HG03457 (cell line): ENCODE data around the gene R3HDM4.
"Not testable (repeated sequence)": the region's sequence is repeated elsewhere in the genome, so short reads cannot be mapped to it uniquely, and the experiment has no call there.

Source experiments
- ATAC-seq: cut with Tn5 transposase; IDR thresholded peaks from one replicate; pipeline ENCODE4 v1.9.1; 2021; ENCODE audit warnings: moderate number of reproducible peaks; ENCODE audit not compliant: unreplicated experiment

Gene R3HDM4

DNA sequence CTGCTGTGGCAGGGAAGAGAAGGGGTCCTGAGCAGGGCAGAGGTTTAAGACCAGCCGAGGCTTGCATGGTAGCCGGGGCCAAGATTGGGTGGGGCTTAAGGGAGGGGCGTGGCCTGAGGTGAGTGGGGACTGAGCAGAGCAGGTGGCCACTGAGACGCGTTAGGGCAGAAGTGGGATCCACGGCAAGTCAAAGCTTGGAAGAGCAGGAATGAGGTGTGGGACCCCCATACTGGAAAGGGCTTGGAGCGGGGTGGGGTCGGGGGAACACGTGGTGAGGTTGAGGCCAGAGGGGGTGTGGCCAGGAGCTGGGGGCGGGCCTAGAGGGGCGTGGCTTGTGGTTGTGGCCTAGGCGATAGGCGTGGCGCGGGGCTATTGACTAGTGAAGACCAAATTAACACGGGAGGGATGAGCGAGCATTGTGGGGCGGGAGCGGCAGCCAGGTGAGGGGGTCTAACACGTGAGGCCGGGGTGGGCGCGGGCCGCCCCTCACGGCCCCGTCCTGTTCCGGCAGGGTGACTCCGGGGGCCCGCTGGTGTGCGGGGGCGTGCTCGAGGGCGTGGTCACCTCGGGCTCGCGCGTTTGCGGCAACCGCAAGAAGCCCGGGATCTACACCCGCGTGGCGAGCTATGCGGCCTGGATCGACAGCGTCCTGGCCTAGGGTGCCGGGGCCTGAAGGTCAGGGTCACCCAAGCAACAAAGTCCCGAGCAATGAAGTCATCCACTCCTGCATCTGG, 50.3 kb downstream of the R3HDM4 start:
- ATAC-seq = no peak

GRCh38 chr19:861756-862580, 51.1 kb downstream of the R3HDM4 start:
- ATAC-seq = no peak

DNA sequence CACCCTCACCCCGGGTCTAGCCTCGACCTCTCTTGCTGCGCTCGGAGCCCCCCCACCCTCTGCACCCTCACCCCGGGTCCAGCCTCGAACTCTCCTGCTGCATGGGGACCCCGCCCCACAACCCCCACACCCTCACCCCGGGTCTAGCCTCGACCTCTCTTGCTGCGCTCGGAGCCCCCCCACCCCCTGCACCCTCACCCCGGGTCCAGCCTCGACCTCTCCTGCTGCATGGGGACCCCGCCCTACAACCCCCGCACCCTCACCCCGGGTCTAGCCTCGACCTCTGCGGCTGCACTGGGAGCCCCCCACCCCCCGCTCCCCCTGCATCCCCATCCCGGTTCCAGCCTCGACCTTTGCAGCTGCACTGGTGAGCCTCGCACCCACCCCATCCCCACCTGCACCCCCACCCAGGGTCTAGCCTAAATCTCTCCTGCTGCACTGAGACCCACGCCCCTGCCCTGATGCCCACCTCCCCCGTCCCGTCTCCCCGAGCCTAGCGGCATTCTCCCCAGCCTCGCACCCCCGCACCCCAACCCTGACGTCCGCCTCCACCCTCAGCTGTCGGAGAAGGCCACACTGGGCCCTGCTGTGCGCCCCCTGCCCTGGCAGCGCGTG, 51.8 kb downstream of the R3HDM4 start:
- ATAC-seq = no peak

- no peak for ATAC-seq
These were observed 53.9 kb downstream of the R3HDM4 start, which contains the start of gene CFD for GRCh38 chr19:858868-859843. TSS of gene CFD (plus strand) at chr19:859664. CDS start at chr19:859690, 26 bp downstream.

DNA sequence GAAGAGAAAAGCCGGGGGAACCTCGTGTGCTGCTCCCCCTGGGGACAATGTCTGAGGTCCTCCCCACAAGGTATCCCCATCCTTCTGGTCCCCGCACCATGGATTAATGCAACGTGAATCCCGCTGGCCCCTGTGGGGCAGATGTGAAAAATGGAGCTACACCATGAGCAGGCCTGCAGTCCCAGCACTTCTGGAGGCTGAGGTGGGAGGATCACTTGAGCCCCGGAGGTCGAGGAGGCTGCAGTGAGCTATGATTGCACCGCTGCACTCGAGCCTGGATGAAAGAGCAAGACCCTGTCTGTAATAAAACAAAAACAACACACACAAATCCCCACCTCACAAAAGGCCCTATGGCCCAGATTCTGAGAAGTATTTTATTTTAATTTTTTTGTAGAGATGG, 54.7 kb downstream of the R3HDM4 start:
- ATAC-seq = no peak

GRCh38 chr19:855566-856120, 57.4 kb downstream of the R3HDM4 start:
- ATAC-seq = no peak

GRCh38 chr19:855142-855541, 57.9 kb downstream of the R3HDM4 start:
- ATAC-seq = no peak

- no peak for ATAC-seq
These were observed 58.5 kb downstream of the R3HDM4 start for GRCh38 chr19:854549-854948.

DNA sequence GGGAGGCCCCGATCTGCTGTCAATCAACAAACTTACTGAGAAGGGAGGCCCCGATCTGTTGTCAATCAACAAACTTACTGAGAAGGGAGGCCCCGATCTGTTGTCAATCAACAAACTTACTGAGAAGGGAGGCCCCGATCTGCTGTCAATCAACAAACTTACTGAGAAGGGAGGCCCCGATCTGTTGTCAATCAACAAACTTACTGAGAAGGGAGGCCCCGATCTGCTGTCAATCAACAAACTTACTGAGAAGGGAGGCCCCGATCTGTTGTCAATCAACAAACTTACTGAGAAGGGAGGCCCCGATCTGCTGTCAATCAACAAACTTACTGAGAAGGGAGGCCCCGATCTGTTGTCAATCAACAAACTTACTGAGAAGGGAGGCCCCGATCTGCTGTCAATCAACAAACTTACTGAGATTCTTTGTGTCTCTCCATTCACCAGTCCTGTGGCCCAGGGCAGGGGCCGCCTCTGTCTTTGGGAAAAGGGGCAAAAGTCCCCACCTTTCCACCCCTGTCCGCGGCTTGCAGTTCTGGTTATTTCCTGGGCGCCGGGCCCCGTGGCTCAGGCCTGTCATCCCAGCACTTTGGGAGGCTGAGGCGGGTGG, 59.3 kb downstream of the R3HDM4 start:
- ATAC-seq = not testable (repeated sequence)

GRCh38 chr19:853014-853585, 59.9 kb downstream of the R3HDM4 start:
- ATAC-seq = no peak

GRCh38 chr19:852136-853013, 60.6 kb downstream of the R3HDM4 start, which contains the start of gene ELANE:
TSS of gene ELANE (plus strand) at chr19:852303. CDS start at chr19:852329, 26 bp downstream.
- no peak for ATAC-seq

DNA sequence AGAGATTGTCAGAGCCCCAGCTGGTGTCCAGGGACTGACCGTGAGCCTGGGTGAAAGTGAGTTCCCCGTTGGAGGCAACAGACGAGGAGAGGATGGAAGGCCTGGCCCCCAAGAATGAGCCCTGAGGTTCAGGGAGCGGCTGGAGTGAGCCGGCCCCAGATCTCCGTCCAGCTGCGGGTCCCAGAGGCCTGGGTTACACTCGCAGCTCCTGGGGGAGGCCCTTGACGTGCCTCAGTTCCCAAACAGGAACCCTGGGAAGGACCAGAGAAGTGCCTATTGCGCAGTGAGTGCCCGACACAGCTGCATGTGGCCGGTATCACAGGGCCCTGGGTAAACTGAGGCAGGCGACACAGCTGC, 62.1 kb downstream of the R3HDM4 start:
- ATAC-seq = no peak

DNA sequence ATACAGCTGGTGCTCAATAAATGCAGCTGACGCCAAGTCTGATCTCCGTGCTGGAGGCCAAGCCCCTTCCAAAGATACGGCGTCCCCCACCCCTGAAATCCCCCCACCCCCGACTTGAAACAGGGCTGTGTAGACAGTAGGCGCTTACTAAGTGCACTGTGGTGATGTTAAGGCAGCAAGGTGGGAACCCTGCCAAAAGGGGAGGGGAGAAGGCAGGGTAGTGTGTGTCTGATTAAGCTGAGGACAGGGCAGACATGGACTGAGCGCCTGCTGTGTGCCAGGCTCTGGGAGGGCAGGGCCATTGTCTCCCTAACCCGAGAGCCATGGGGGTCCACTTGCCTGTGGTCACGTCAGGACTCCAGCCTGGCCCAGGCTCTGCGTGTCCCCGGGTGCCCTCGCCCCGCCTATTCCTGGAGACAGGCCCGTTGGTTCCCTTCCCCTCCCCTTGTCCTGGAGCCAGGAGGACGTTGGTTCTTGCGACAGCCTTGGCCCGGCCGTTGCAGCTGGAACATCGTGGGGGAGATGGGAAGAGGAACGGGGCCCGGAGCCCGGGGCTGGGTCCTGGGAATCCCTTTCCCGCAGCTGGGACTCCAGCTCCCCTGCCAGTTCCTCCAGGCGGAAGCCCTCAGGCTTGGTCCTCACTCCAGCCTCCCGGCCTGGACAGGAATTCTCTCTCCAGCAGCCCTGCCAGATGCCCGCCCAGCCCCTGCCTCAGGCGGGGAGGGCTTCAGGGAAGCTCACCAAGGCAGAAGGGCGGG, 62.6 kb downstream of the R3HDM4 start:
- no peak for ATAC-seq

DNA sequence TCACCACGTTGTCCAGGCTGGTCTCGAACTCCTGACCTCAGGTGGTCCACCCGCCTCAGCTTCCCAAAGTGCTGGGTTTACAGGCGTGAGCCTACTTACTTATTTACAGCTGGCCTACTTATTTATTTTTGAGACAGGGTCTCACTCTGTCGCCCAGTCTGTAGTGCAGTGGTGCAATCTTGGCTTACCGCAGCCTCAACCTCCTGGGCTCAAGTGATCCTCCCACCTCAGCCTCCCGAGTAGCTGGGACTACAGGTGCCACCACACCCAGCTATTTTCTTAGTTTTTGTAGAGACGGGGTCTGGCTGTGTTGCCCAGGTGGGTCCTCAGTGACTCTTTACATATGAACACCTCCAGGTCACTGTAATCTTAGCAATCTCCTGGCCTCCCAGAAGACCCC, 63.8 kb downstream of the R3HDM4 start:
- ATAC-seq = not testable (repeated sequence)

GRCh38 chr19:848386-848921, 64.6 kb downstream of the R3HDM4 start:
- no peak for ATAC-seq
